Heart left ventricle (tissue), 13 donors: Measurements from ENCODE around the gene CUX1.

Experiments used
- CTCF ChIP-seq, 12 donors: fragments of 200-600 bp; sonication (generic) in 4 of 12; IDR thresholded peaks; one replicate each; pipeline versions ENCODE4 v1.5.0 to v1.8.0; 2018 to 2022; ENCODE audit warnings: antibody characterized with exemption in 12 of 12, mild to moderate bottlenecking in 5 of 12
- POLR2A ChIP-seq, 2 donors: fragments of 450-650 bp; IDR thresholded peaks; one replicate each; pipeline ENCODE4 v1.6.1; 2017; ENCODE audit warnings: antibody characterized with exemption in 2 of 2, mild to moderate bottlenecking in 2 of 2, moderate library complexity in 2 of 2
- donor health status: ischemic (EF 13 %, LVEDD 7.1; RV severe dilation, severe dysfunction).
- donor health status: DM: no; HTN: yes; CAD: no.
- donor health status: DM: no; HTN: no; CAD: no.
- donor health status: ischemic (EF 25% LVEDD 6.9; RV normal size, moderate dysfunction).
- donor health status: ischemic (EF 25% LVEDD 5.7; RV mildly dilated, moderate dysfunction).
- donor health status: ischemic (EF 35%, LVEDD 5.7; RV mildly dilated, moderate dysfunction).
- donor health status: nonischemic (EF 11% LVEDD 7.7; RV severe dilation, severe dysfunction).
- donor health status: DM: yes; HTN: yes; CAD: no.
- donor health status: PGD.
- donor health status: ischemic (EF 29% LVEDD 5.4; RV normal size, mild dysfunction).
- donor health status: nonischemic (EF 23%, LVEDD 6.1; RV moderate dilation, normal function).

GRCh38 chr7:102189756-102190155 is 372.3 kb downstream of the CUX1 start:
- TF ChIP-seq CTCF (IDR thresholded peaks at IDR 0.05) (no peak), POLR2A (IDR thresholded peaks at IDR 0.05) (no peak)
